A549 (cell line): ENCODE data around the gene SURF2.

ENCODE experiments used
- EP300 ChIP-seq, 2 experiments: fragments of >200 bp; sonication (Bioruptor Twin); formaldehyde crosslinking; IDR thresholded peaks; 2 replicates in 1 of 2; 3 replicates in 1 of 2; pipeline ENCODE4 v1.6.1; 2016 to 2017
- POLR2A ChIP-seq: IDR thresholded peaks from 2 replicates; pipeline ENCODE4 v1.6.1; 2012; ENCODE audit warnings: mild to moderate bottlenecking, low read length
- RAD21 ChIP-seq, 2 experiments: fragments of >200 bp in 1 of 2; sonication (Bioruptor Twin) in 1 of 2; formaldehyde crosslinking in 1 of 2; IDR thresholded peaks in 1 of 2; conservative IDR thresholded peaks in 1 of 2; 2 replicates in 1 of 2; 3 replicates in 1 of 2; pipeline ENCODE4 v1.6.1; 2012 to 2018; ENCODE audit warnings: inconsistent platforms in 1 of 2
- SREBF2 ChIP-seq: fragments of 450-650 bp; IDR thresholded peaks from 2 replicates; pipeline ENCODE4 v1.6.1; 2014; ENCODE audit warnings: mild to moderate bottlenecking, moderate library complexity
- TF ChIP-seq, protein P1 (sequence below): fragments of >200 bp; sonication (Bioruptor Twin); formaldehyde crosslinking; IDR thresholded peaks from 3 replicates; pipeline ENCODE4 v1.5.1; 2016
- TF ChIP-seq, protein P2 (sequence below): fragments of 450-650 bp; IDR thresholded peaks from 2 replicates; pipeline ENCODE4 v1.6.1; 2014; ENCODE audit warnings: antibody characterized with exemption
- TF ChIP-seq, protein P3 (sequence below): IDR thresholded peaks from 2 replicates; pipeline ENCODE4 v1.6.1; 2012

- TF ChIP-seq POLR2A (no peak), EP300 (IDR thresholded peaks at IDR 0.05) (no peak), SREBF2 (no peak), RAD21 (conservative IDR thresholded peaks at IDR 0.05 in 1 of 2, IDR thresholded peaks at IDR 0.05 in 1 of 2) (no peak)
- TF ChIP-seq, protein P1, sequence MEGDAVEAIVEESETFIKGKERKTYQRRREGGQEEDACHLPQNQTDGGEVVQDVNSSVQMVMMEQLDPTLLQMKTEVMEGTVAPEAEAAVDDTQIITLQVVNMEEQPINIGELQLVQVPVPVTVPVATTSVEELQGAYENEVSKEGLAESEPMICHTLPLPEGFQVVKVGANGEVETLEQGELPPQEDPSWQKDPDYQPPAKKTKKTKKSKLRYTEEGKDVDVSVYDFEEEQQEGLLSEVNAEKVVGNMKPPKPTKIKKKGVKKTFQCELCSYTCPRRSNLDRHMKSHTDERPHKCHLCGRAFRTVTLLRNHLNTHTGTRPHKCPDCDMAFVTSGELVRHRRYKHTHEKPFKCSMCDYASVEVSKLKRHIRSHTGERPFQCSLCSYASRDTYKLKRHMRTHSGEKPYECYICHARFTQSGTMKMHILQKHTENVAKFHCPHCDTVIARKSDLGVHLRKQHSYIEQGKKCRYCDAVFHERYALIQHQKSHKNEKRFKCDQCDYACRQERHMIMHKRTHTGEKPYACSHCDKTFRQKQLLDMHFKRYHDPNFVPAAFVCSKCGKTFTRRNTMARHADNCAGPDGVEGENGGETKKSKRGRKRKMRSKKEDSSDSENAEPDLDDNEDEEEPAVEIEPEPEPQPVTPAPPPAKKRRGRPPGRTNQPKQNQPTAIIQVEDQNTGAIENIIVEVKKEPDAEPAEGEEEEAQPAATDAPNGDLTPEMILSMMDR = no peak
- TF ChIP-seq, protein P2, sequence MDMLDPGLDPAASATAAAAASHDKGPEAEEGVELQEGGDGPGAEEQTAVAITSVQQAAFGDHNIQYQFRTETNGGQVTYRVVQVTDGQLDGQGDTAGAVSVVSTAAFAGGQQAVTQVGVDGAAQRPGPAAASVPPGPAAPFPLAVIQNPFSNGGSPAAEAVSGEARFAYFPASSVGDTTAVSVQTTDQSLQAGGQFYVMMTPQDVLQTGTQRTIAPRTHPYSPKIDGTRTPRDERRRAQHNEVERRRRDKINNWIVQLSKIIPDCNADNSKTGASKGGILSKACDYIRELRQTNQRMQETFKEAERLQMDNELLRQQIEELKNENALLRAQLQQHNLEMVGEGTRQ = no peak
- TF ChIP-seq, protein P3, sequence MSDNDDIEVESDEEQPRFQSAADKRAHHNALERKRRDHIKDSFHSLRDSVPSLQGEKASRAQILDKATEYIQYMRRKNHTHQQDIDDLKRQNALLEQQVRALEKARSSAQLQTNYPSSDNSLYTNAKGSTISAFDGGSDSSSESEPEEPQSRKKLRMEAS = no peak
Observed at GRCh38 chr9:133387680-133388079, 31.3 kb downstream of the SURF2 start.
